IMR-90 (cell line): ENCODE results near the gene CAPN7. TPM values are rescaled to one million over a fixed set of nuclear protein-coding genes. Genes with fewer than 3 reads are reported as not detected.

Source experiments
- ATAC-seq: fragments of 200-7000 bp; cut with Tn5 transposase; 2 replicates; pipeline ENCODE4 v1.9.1; 2020; ENCODE audit warnings: low read depth, mild to moderate bottlenecking, moderate library complexity
- BruUV-seq: library from RNA; stranded (reverse); fragments of 400-500 nt; replicated peaks from 2 replicates; lab custom pipeline; 2021; lab: Mats Ljungman, UMichigan
- CTCF ChIA-PET: fragments of 300-600 bp; formaldehyde crosslinking; extraction: SDS; loops from one replicate; lab custom pipeline; 2021; ENCODE audit warnings: antibody characterized with exemption; lab: Yijun Ruan, JAX
- POLR2A ChIA-PET: fragments of 300-600 bp; sonication (Branson Sonifier 250); formaldehyde crosslinking; loops from one replicate; lab custom pipeline; 2022; ENCODE audit warnings: antibody characterized with exemption; ENCODE audit not compliant: unreplicated experiment; lab: Charles Lee
- DNase-seq: peaks from one replicate; pipeline ENCODE4 v3.0.0; 2013
- H2AFZ ChIP-seq: replicated peaks from 2 replicates; pipeline ENCODE3; 2013; ENCODE audit warnings: low read length, mild to moderate bottlenecking; ENCODE audit not compliant: poor library complexity
- H2AK5ac ChIP-seq: 2 replicates; pipeline ENCODE4 v1.6.1; 2013; ENCODE audit warnings: low read depth, low read length, inconsistent platforms
- H2AK9ac ChIP-seq: replicated peaks from 2 replicates; pipeline ENCODE3; 2013; ENCODE audit warnings: mild to moderate bottlenecking, low read depth, low read length, moderate library complexity; ENCODE audit not compliant: poor library complexity
- H2BK120ac ChIP-seq: 2 replicates; pipeline ENCODE4 v1.6.1; 2013; ENCODE audit warnings: low read depth, low read length, inconsistent platforms
- H2BK15ac ChIP-seq: 3 replicates; pipeline ENCODE4 v1.6.1; 2013; ENCODE audit warnings: low read depth, low read length, inconsistent platforms
- H2BK20ac ChIP-seq: 2 replicates; pipeline ENCODE4 v1.6.1; 2013; ENCODE audit warnings: low read depth, mild to moderate bottlenecking, inconsistent platforms, low read length, moderate library complexity
- H2BK5ac ChIP-seq: 2 replicates; pipeline ENCODE4 v1.6.1; 2013; ENCODE audit warnings: mild to moderate bottlenecking, low read depth, low read length, inconsistent platforms; ENCODE audit not compliant: poor library complexity, severe bottlenecking
- H3K14ac ChIP-seq: replicated peaks from 2 replicates; pipeline ENCODE4 v1.6.1; 2013; ENCODE audit warnings: low read depth, low read length, inconsistent platforms
- H3K18ac ChIP-seq: 2 replicates; pipeline ENCODE4 v1.6.1; 2013; ENCODE audit warnings: low read depth, low read length, control low read depth
- H3K23ac ChIP-seq: 2 replicates; pipeline ENCODE4 v1.6.1; 2013; ENCODE audit warnings: low read depth, low read length, inconsistent platforms
- H3K27ac ChIP-seq: 2 replicates; pipeline ENCODE4 v1.5.1; 2013; ENCODE audit warnings: mild to moderate bottlenecking, control low read depth, low read length; ENCODE audit not compliant: insufficient read depth
- H3K27me3 ChIP-seq: 2 replicates; pipeline ENCODE4 v1.6.1; 2013; ENCODE audit warnings: low read length; ENCODE audit not compliant: control insufficient read depth, insufficient read depth
- H3K36me3 ChIP-seq: 2 replicates; pipeline ENCODE4 v1.6.1; 2013; ENCODE audit warnings: low read length, mixed read lengths; ENCODE audit not compliant: control insufficient read depth, insufficient read depth
- H3K4ac ChIP-seq: 2 replicates; pipeline ENCODE4 v1.6.1; 2013; ENCODE audit warnings: low read depth, low read length, inconsistent platforms
- H3K4me1 ChIP-seq: 2 replicates; pipeline ENCODE4 v1.6.1; 2013; ENCODE audit warnings: low read length, mixed read lengths; ENCODE audit not compliant: control insufficient read depth, insufficient read depth
- H3K4me2 ChIP-seq: 2 replicates; pipeline ENCODE4 v1.6.1; 2013; ENCODE audit warnings: low read depth, mild to moderate bottlenecking, control low read depth, low read length, moderate library complexity
- H3K4me3 ChIP-seq: 2 replicates; pipeline ENCODE4 v1.5.1; 2013; ENCODE audit warnings: low read depth, mild to moderate bottlenecking, control low read depth, low read length, moderate library complexity; ENCODE audit not compliant: insufficient read depth
- H3K56ac ChIP-seq: 2 replicates; pipeline ENCODE4 v1.6.1; 2013; ENCODE audit warnings: low read length, inconsistent platforms; ENCODE audit not compliant: insufficient read depth; ENCODE audit errors: extremely low read depth
- H3K79me1 ChIP-seq, 2 experiments: 2 replicates each; pipeline ENCODE4 v1.6.1; 2013; ENCODE audit warnings: low read length in 2 of 2, inconsistent platforms in 1 of 2, low read depth in 1 of 2
- H3K9ac ChIP-seq: 2 replicates; pipeline ENCODE4 v1.6.1; 2013; ENCODE audit warnings: low read depth, low read length, control low read depth
- H3K9me1 ChIP-seq: 2 replicates; pipeline ENCODE4 v1.6.1; 2013; ENCODE audit warnings: low read length, inconsistent platforms; ENCODE audit not compliant: insufficient read depth
- H3K9me3 ChIP-seq: 2 replicates; pipeline ENCODE4 v1.6.1; 2013; ENCODE audit warnings: low read length; ENCODE audit not compliant: control insufficient read depth, insufficient read depth
- H4K20me1 ChIP-seq: 2 replicates; pipeline ENCODE4 v1.6.1; 2013; ENCODE audit warnings: low read length, inconsistent platforms; ENCODE audit not compliant: insufficient read depth
- H4K5ac ChIP-seq: 2 replicates; pipeline ENCODE4 v1.6.1; 2013; ENCODE audit warnings: mild to moderate bottlenecking, low read depth, low read length, control low read depth
- H4K8ac ChIP-seq, 2 experiments: 2 replicates each; pipeline ENCODE4 v1.6.1; 2013; ENCODE audit warnings: low read depth in 2 of 2, low read length in 2 of 2, control low read depth in 1 of 2, inconsistent platforms in 1 of 2
- H4K91ac ChIP-seq: 2 replicates; pipeline ENCODE4 v1.6.1; 2013; ENCODE audit warnings: low read depth, low read length, inconsistent platforms; ENCODE audit not compliant: insufficient read depth
- BHLHE40 ChIP-seq: fragments of 150-350 bp; IDR thresholded peaks from 2 replicates; pipeline ENCODE4 v1.6.1; 2016; ENCODE audit warnings: mild to moderate bottlenecking, low read depth, low read length
- CEBPB ChIP-seq: IDR thresholded peaks from 2 replicates; pipeline ENCODE4 v1.6.1; 2012; ENCODE audit warnings: low read depth, low read length, improper control_type of control experiment
- CHD1 ChIP-seq: IDR thresholded peaks from 2 replicates; pipeline ENCODE4 v1.6.1; 2012; ENCODE audit warnings: low read depth, low read length, improper control_type of control experiment
- ELK1 ChIP-seq: fragments of 150-350 bp; IDR thresholded peaks from 2 replicates; pipeline ENCODE4 v1.6.1; 2016; ENCODE audit warnings: low read depth, mild to moderate bottlenecking, low read length, moderate library complexity, borderline replicate concordance
- FOS ChIP-seq: fragments of 150-350 bp; IDR thresholded peaks from 2 replicates; pipeline ENCODE4 v1.6.1; 2016; ENCODE audit warnings: low read depth, low read length
- MAZ ChIP-seq: IDR thresholded peaks from 2 replicates; pipeline ENCODE4 v1.6.1; 2012; ENCODE audit warnings: low read depth, mild to moderate bottlenecking, low read length, improper control_type of control experiment, moderate library complexity, borderline replicate concordance
- MXI1 ChIP-seq: IDR thresholded peaks from 2 replicates; pipeline ENCODE4 v1.6.1; 2012; ENCODE audit warnings: low read depth, mild to moderate bottlenecking, low read length, moderate library complexity, borderline replicate concordance
- NFE2L2 ChIP-seq: fragments of 150-350 bp; IDR thresholded peaks from 2 replicates; pipeline ENCODE4 v1.6.1; 2016; ENCODE audit warnings: low read depth, mild to moderate bottlenecking, low read length
- POLR2A ChIP-seq: IDR thresholded peaks from 2 replicates; pipeline ENCODE4 v1.6.1; 2012; ENCODE audit warnings: mild to moderate bottlenecking, low read depth, low read length
- RAD21 ChIP-seq: IDR thresholded peaks from 2 replicates; pipeline ENCODE4 v1.6.1; 2012; ENCODE audit warnings: low read length, improper control_type of control experiment
- RFX5 ChIP-seq: IDR thresholded peaks from 2 replicates; pipeline ENCODE4 v1.8.0; 2012; ENCODE audit warnings: low read depth, mild to moderate bottlenecking, low read length, moderate library complexity
- SMC3 ChIP-seq: fragments of 150-350 bp; IDR thresholded peaks from 2 replicates; pipeline ENCODE4 v1.6.1; 2016; ENCODE audit warnings: low read depth, mild to moderate bottlenecking, antibody characterized with exemption, low read length, moderate library complexity
- WGBS, 2 experiments: methylation state at CpG; one replicate each; pipeline versions ENCODE4 v1.1.5 to v1.1.7; 2013; ENCODE audit warnings: missing lambda C conversion rate in 2 of 2; ENCODE audit not compliant: insufficient read length in 1 of 2; ENCODE audit errors: extremely low coverage in 2 of 2; 5-methylcytosine and 5-hydroxymethylcytosine counted together
- dilution Hi-C: fragments of 300-500 bp; cut with HindIII; formaldehyde crosslinking; loops from one replicate; pipeline ENCODE4 v1.14.3; 2018; ENCODE audit warnings: low sequenced_read_pairs; ENCODE audit not compliant: unreplicated experiment
- in situ Hi-C: fragments of 300-500 bp; cut with MboI; formaldehyde crosslinking; loops from 3 replicates; pipeline ENCODE4 v1.14.3; 2019; ENCODE audit warnings: low sequenced_read_pairs, inconsistent platforms, mixed read lengths
- intact Hi-C: fragments of 100-400 bp; cut with micrococcal nuclease; formaldehyde crosslinking; loops from 2 replicates; pipeline ENCODE4 v1.10.0; 2022
- polyA plus RNA-seq, 3 experiments: library from polyadenylated mRNA; depleted of rRNA; stranded (reverse); fragments of >200 nt; gene quantifications; 2 replicates each; pipeline ENCODE4 v1.2.3, GENCODE V29; 2012; ENCODE audit warnings: low replicate concordance in 1 of 3
- total RNA-seq: library from RNA; depleted of rRNA; stranded (reverse); fragments of >200 nt; gene quantifications from 2 replicates; pipeline ENCODE4 v1.2.3, GENCODE V29; 2012
- TF ChIP-seq, protein P1 (sequence below): fragments of 150-350 bp; IDR thresholded peaks from 2 replicates; pipeline ENCODE4 v1.6.1; 2017; ENCODE audit warnings: mild to moderate bottlenecking, antibody characterized with exemption, low read length, low read depth

Gene CAPN7
- total and polyA plus RNA-seq, 2 of the 4 experiments (the other 2 are of a cell fraction), result 14.5 to 21.3 TPM

DNA sequence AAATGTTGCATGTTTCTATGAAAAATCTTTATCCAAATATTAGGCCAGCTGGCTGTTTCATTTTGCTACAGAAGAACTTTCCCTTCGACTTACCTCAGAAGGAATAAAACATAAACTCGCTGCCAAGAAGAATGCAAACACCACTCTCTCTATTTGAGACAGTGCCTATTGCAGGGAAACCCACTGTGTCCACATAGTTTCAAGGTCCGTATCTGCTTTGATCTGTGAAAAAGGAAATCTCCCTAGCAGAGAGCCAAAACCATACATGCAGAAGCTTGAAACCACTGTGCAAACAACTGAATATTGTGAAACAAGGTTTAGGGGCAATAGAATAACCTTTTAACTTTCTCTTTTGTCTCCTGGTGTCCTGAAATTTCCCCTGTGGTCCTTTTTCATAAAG is 35.0 kb upstream of the CAPN7 start:
- no peak overlapping the region for H3K18ac ChIP-seq
- CTCF ChIA-PET, result interaction anchor here (1.2 kb wide), 2 partner anchors 9 to 10 kb away, joined by 3 read pairs; no protein-coding TSS in a partner anchor
- H2AFZ ChIP-seq, result no peak overlapping the region
- H4K8ac ChIP-seq, result no peak overlapping the region
- DNase-seq, result no peak
- WGBS, 2 experiments, result no CpG with 5 or more reads among the region's 3 CpGs
- BruUV-seq, result no TSS peak
- H3K79me1 ChIP-seq, result no peaks in the 10 kb centered on the region
- no peak overlapping the region for H4K5ac ChIP-seq
- in situ Hi-C loops (no loop called here), intact Hi-C loops (no loop called here), dilution Hi-C loops (no loop called here)
- H3K4me2 ChIP-seq, result no peak overlapping the region
- H2BK120ac ChIP-seq, result no peak overlapping the region
- no peak overlapping the region for H3K9ac ChIP-seq
- H2AK9ac ChIP-seq, result no peak overlapping the region
- H3K9me1 ChIP-seq, result no peaks in the 10 kb centered on the region
- H4K20me1 ChIP-seq, result no peaks in the 10 kb centered on the region
- TF ChIP-seq MXI1 (no peak), ELK1 (no peak), RAD21 (no peak), CEBPB (no peak), FOS (no peak), CHD1 (no peak), MAZ (no peak), BHLHE40 (no peak), RFX5 (no peak), NFE2L2 (no peak), SMC3 (no peak), POLR2A (no peak)
- TF ChIP-seq, protein P1, sequence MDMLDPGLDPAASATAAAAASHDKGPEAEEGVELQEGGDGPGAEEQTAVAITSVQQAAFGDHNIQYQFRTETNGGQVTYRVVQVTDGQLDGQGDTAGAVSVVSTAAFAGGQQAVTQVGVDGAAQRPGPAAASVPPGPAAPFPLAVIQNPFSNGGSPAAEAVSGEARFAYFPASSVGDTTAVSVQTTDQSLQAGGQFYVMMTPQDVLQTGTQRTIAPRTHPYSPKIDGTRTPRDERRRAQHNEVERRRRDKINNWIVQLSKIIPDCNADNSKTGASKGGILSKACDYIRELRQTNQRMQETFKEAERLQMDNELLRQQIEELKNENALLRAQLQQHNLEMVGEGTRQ, result no peak
- no peaks in the 10 kb centered on the region for H3K36me3 ChIP-seq
- H3K4ac ChIP-seq, result no peak overlapping the region
- H2AK5ac ChIP-seq, result no peak overlapping the region
- no peak overlapping the region for H3K4me3 ChIP-seq
- H2BK20ac ChIP-seq, result no peak overlapping the region
- no peak overlapping the region for H2BK15ac ChIP-seq
- peaks cover 32% of the 10 kb centered on the region for H3K27me3 ChIP-seq
- POLR2A ChIA-PET, result no interaction called here
- H3K56ac ChIP-seq, result no peak overlapping the region
- H3K4me1 ChIP-seq, result no peaks in the 10 kb centered on the region
- no peak overlapping the region for H3K23ac ChIP-seq
- ATAC-seq, result no peak
- peaks cover 3% of the 10 kb centered on the region; the same call in 1 of the 2 replicates for H3K9me3 ChIP-seq
- H3K14ac ChIP-seq, result no peak overlapping the region
- H4K91ac ChIP-seq, result no peak overlapping the region
- no peak overlapping the region for H2BK5ac ChIP-seq
- H3K27ac ChIP-seq, result no peak overlapping the region
